IMR-90 (cell line): Measurements from ENCODE around the gene DDX46. TPM values are rescaled to one million over a fixed set of nuclear protein-coding genes. Genes with fewer than 3 reads are reported as not detected.

Experiments used
- ATAC-seq: fragments of 200-7000 bp; cut with Tn5 transposase; 2 replicates; pipeline ENCODE4 v1.9.1; 2020; ENCODE audit warnings: low read depth, mild to moderate bottlenecking, moderate library complexity
- BruUV-seq: library from RNA; stranded (reverse); fragments of 400-500 nt; replicated peaks from 2 replicates; lab custom pipeline; 2021; lab: Mats Ljungman, UMichigan
- CTCF ChIA-PET: fragments of 300-600 bp; formaldehyde crosslinking; extraction: SDS; loops from one replicate; lab custom pipeline; 2021; ENCODE audit warnings: antibody characterized with exemption; lab: Yijun Ruan, JAX
- POLR2A ChIA-PET: fragments of 300-600 bp; sonication (Branson Sonifier 250); formaldehyde crosslinking; loops from one replicate; lab custom pipeline; 2022; ENCODE audit warnings: antibody characterized with exemption; ENCODE audit not compliant: unreplicated experiment; lab: Charles Lee
- DNase-seq: peaks from one replicate; pipeline ENCODE4 v3.0.0; 2013
- H2AFZ ChIP-seq: replicated peaks from 2 replicates; pipeline ENCODE3; 2013; ENCODE audit warnings: low read length, mild to moderate bottlenecking; ENCODE audit not compliant: poor library complexity
- H2AK5ac ChIP-seq: 2 replicates; pipeline ENCODE4 v1.6.1; 2013; ENCODE audit warnings: low read depth, low read length, inconsistent platforms
- H2AK9ac ChIP-seq: replicated peaks from 2 replicates; pipeline ENCODE3; 2013; ENCODE audit warnings: mild to moderate bottlenecking, low read depth, low read length, moderate library complexity; ENCODE audit not compliant: poor library complexity
- H2BK120ac ChIP-seq: 2 replicates; pipeline ENCODE4 v1.6.1; 2013; ENCODE audit warnings: low read depth, low read length, inconsistent platforms
- H2BK15ac ChIP-seq: 3 replicates; pipeline ENCODE4 v1.6.1; 2013; ENCODE audit warnings: low read depth, low read length, inconsistent platforms
- H2BK20ac ChIP-seq: 2 replicates; pipeline ENCODE4 v1.6.1; 2013; ENCODE audit warnings: low read depth, mild to moderate bottlenecking, inconsistent platforms, low read length, moderate library complexity
- H2BK5ac ChIP-seq: 2 replicates; pipeline ENCODE4 v1.6.1; 2013; ENCODE audit warnings: mild to moderate bottlenecking, low read depth, low read length, inconsistent platforms; ENCODE audit not compliant: poor library complexity, severe bottlenecking
- H3K14ac ChIP-seq: replicated peaks from 2 replicates; pipeline ENCODE4 v1.6.1; 2013; ENCODE audit warnings: low read depth, low read length, inconsistent platforms
- H3K18ac ChIP-seq: 2 replicates; pipeline ENCODE4 v1.6.1; 2013; ENCODE audit warnings: low read depth, low read length, control low read depth
- H3K23ac ChIP-seq: 2 replicates; pipeline ENCODE4 v1.6.1; 2013; ENCODE audit warnings: low read depth, low read length, inconsistent platforms
- H3K27ac ChIP-seq: 2 replicates; pipeline ENCODE4 v1.5.1; 2013; ENCODE audit warnings: mild to moderate bottlenecking, control low read depth, low read length; ENCODE audit not compliant: insufficient read depth
- H3K27me3 ChIP-seq: 2 replicates; pipeline ENCODE4 v1.6.1; 2013; ENCODE audit warnings: low read length; ENCODE audit not compliant: control insufficient read depth, insufficient read depth
- H3K36me3 ChIP-seq: 2 replicates; pipeline ENCODE4 v1.6.1; 2013; ENCODE audit warnings: low read length, mixed read lengths; ENCODE audit not compliant: control insufficient read depth, insufficient read depth
- H3K4ac ChIP-seq: 2 replicates; pipeline ENCODE4 v1.6.1; 2013; ENCODE audit warnings: low read depth, low read length, inconsistent platforms
- H3K4me1 ChIP-seq: 2 replicates; pipeline ENCODE4 v1.6.1; 2013; ENCODE audit warnings: low read length, mixed read lengths; ENCODE audit not compliant: control insufficient read depth, insufficient read depth
- H3K4me2 ChIP-seq: 2 replicates; pipeline ENCODE4 v1.6.1; 2013; ENCODE audit warnings: low read depth, mild to moderate bottlenecking, control low read depth, low read length, moderate library complexity
- H3K4me3 ChIP-seq: 2 replicates; pipeline ENCODE4 v1.5.1; 2013; ENCODE audit warnings: low read depth, mild to moderate bottlenecking, control low read depth, low read length, moderate library complexity; ENCODE audit not compliant: insufficient read depth
- H3K56ac ChIP-seq: 2 replicates; pipeline ENCODE4 v1.6.1; 2013; ENCODE audit warnings: low read length, inconsistent platforms; ENCODE audit not compliant: insufficient read depth; ENCODE audit errors: extremely low read depth
- H3K79me1 ChIP-seq, 2 experiments: 2 replicates each; pipeline ENCODE4 v1.6.1; 2013; ENCODE audit warnings: low read length in 2 of 2, inconsistent platforms in 1 of 2, low read depth in 1 of 2
- H3K9ac ChIP-seq: 2 replicates; pipeline ENCODE4 v1.6.1; 2013; ENCODE audit warnings: low read depth, low read length, control low read depth
- H3K9me1 ChIP-seq: 2 replicates; pipeline ENCODE4 v1.6.1; 2013; ENCODE audit warnings: low read length, inconsistent platforms; ENCODE audit not compliant: insufficient read depth
- H3K9me3 ChIP-seq: 2 replicates; pipeline ENCODE4 v1.6.1; 2013; ENCODE audit warnings: low read length; ENCODE audit not compliant: control insufficient read depth, insufficient read depth
- H4K20me1 ChIP-seq: 2 replicates; pipeline ENCODE4 v1.6.1; 2013; ENCODE audit warnings: low read length, inconsistent platforms; ENCODE audit not compliant: insufficient read depth
- H4K5ac ChIP-seq: 2 replicates; pipeline ENCODE4 v1.6.1; 2013; ENCODE audit warnings: mild to moderate bottlenecking, low read depth, low read length, control low read depth
- H4K8ac ChIP-seq, 2 experiments: 2 replicates each; pipeline ENCODE4 v1.6.1; 2013; ENCODE audit warnings: low read depth in 2 of 2, low read length in 2 of 2, control low read depth in 1 of 2, inconsistent platforms in 1 of 2
- H4K91ac ChIP-seq: 2 replicates; pipeline ENCODE4 v1.6.1; 2013; ENCODE audit warnings: low read depth, low read length, inconsistent platforms; ENCODE audit not compliant: insufficient read depth
- BHLHE40 ChIP-seq: fragments of 150-350 bp; IDR thresholded peaks from 2 replicates; pipeline ENCODE4 v1.6.1; 2016; ENCODE audit warnings: mild to moderate bottlenecking, low read depth, low read length
- CHD1 ChIP-seq: IDR thresholded peaks from 2 replicates; pipeline ENCODE4 v1.6.1; 2012; ENCODE audit warnings: low read depth, low read length, improper control_type of control experiment
- POLR2A ChIP-seq: IDR thresholded peaks from 2 replicates; pipeline ENCODE4 v1.6.1; 2012; ENCODE audit warnings: mild to moderate bottlenecking, low read depth, low read length
- RCOR1 ChIP-seq: IDR thresholded peaks from 2 replicates; pipeline ENCODE4 v1.6.1; 2012; ENCODE audit warnings: mild to moderate bottlenecking, low read length, improper control_type of control experiment; ENCODE audit not compliant: insufficient replicate concordance
- SMC3 ChIP-seq: fragments of 150-350 bp; IDR thresholded peaks from 2 replicates; pipeline ENCODE4 v1.6.1; 2016; ENCODE audit warnings: low read depth, mild to moderate bottlenecking, antibody characterized with exemption, low read length, moderate library complexity
- WGBS, 2 experiments: methylation state at CpG; one replicate each; pipeline versions ENCODE4 v1.1.5 to v1.1.7; 2013; ENCODE audit warnings: missing lambda C conversion rate in 2 of 2; ENCODE audit not compliant: insufficient read length in 1 of 2; ENCODE audit errors: extremely low coverage in 2 of 2; 5-methylcytosine and 5-hydroxymethylcytosine counted together
- dilution Hi-C: fragments of 300-500 bp; cut with HindIII; formaldehyde crosslinking; loops from one replicate; pipeline ENCODE4 v1.14.3; 2018; ENCODE audit warnings: low sequenced_read_pairs; ENCODE audit not compliant: unreplicated experiment
- in situ Hi-C: fragments of 300-500 bp; cut with MboI; formaldehyde crosslinking; loops from 3 replicates; pipeline ENCODE4 v1.14.3; 2019; ENCODE audit warnings: low sequenced_read_pairs, inconsistent platforms, mixed read lengths
- intact Hi-C: fragments of 100-400 bp; cut with micrococcal nuclease; formaldehyde crosslinking; loops from 2 replicates; pipeline ENCODE4 v1.10.0; 2022
- polyA plus RNA-seq, 3 experiments: library from polyadenylated mRNA; depleted of rRNA; stranded (reverse); fragments of >200 nt; gene quantifications; 2 replicates each; pipeline ENCODE4 v1.2.3, GENCODE V29; 2012; ENCODE audit warnings: low replicate concordance in 1 of 3
- total RNA-seq: library from RNA; depleted of rRNA; stranded (reverse); fragments of >200 nt; gene quantifications from 2 replicates; pipeline ENCODE4 v1.2.3, GENCODE V29; 2012
- TF ChIP-seq, protein P1 (sequence below): conservative IDR thresholded peaks from 2 replicates; pipeline ENCODE4 v1.5.1; 2012; ENCODE audit warnings: mild to moderate bottlenecking, low read depth, low read length, improper control_type of control experiment
- TF ChIP-seq, protein P2 (sequence below): fragments of 150-350 bp; IDR thresholded peaks from 2 replicates; pipeline ENCODE4 v1.6.1; 2016; ENCODE audit warnings: low read depth, mild to moderate bottlenecking, low read length, moderate library complexity, borderline replicate concordance

The DDX46 gene
- total and polyA plus RNA-seq, 2 of the 4 experiments (the other 2 are of a cell fraction), result 22.5 to 26.0 TPM

DNA sequence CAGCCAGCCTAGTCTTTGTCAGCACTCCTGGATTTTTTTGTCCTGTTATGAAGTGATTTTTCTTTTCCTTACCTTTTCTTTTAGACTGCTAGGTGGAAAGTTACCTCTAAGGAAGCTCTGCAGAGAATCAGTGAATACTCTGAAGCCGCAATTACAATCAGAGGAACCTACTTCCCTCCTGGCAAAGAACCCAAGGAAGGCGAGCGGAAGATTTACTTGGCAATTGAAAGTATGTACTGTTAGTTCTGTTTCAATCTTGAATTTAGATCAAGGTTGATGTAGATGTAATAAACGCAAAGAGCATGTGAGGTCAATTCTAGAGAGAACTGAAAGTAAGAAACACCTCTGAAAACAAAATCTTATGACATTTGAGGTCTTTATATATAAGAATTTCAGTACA, 60.2 kb downstream of the DDX46 start:
- no peak overlapping the region for H3K56ac ChIP-seq
- H4K91ac ChIP-seq, result no peak overlapping the region
- no peak overlapping the region for H2BK15ac ChIP-seq
- 0 out of 2 replicates have a peak, but pooled peaks cover 4% of the 10 kb centered on the region for H3K9me1 ChIP-seq
- no peak overlapping the region for H2BK5ac ChIP-seq
- no peak overlapping the region for H4K8ac ChIP-seq
- no peaks in the 10 kb centered on the region for H4K20me1 ChIP-seq
- H3K9ac ChIP-seq, result no peak overlapping the region
- peaks cover 0 to 7% of the 10 kb centered on the region in 2 experiments; a peak in 1 of 4 replicates for H3K79me1 ChIP-seq
- no peak overlapping the region for H4K5ac ChIP-seq
- intact Hi-C loops, result no loop called here
- H2BK120ac ChIP-seq, result no peak overlapping the region
- H3K4ac ChIP-seq, result no peak overlapping the region
- ChIA-PET POLR2A (no interaction called here), CTCF (no interaction called here)
- H3K23ac ChIP-seq, result no peak overlapping the region
- H3K27ac ChIP-seq, result no peak overlapping the region
- no peak overlapping the region for H2BK20ac ChIP-seq
- ATAC-seq (no peak), DNase-seq (no peak)
- no peak overlapping the region for H3K4me2 ChIP-seq
- no peak overlapping the region for H3K14ac ChIP-seq
- no peak overlapping the region for H2AK5ac ChIP-seq
- no peak overlapping the region for H3K18ac ChIP-seq
- no peak overlapping the region for H3K4me3 ChIP-seq
- H2AFZ ChIP-seq, result no peak overlapping the region
- in situ Hi-C loops, result no loop called here
- TF ChIP-seq POLR2A (no peak), SMC3 (no peak), RCOR1 (no peak), CHD1 (no peak), BHLHE40 (no peak)
- TF ChIP-seq, protein P1, sequence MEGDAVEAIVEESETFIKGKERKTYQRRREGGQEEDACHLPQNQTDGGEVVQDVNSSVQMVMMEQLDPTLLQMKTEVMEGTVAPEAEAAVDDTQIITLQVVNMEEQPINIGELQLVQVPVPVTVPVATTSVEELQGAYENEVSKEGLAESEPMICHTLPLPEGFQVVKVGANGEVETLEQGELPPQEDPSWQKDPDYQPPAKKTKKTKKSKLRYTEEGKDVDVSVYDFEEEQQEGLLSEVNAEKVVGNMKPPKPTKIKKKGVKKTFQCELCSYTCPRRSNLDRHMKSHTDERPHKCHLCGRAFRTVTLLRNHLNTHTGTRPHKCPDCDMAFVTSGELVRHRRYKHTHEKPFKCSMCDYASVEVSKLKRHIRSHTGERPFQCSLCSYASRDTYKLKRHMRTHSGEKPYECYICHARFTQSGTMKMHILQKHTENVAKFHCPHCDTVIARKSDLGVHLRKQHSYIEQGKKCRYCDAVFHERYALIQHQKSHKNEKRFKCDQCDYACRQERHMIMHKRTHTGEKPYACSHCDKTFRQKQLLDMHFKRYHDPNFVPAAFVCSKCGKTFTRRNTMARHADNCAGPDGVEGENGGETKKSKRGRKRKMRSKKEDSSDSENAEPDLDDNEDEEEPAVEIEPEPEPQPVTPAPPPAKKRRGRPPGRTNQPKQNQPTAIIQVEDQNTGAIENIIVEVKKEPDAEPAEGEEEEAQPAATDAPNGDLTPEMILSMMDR, result no peak
- TF ChIP-seq, protein P2, sequence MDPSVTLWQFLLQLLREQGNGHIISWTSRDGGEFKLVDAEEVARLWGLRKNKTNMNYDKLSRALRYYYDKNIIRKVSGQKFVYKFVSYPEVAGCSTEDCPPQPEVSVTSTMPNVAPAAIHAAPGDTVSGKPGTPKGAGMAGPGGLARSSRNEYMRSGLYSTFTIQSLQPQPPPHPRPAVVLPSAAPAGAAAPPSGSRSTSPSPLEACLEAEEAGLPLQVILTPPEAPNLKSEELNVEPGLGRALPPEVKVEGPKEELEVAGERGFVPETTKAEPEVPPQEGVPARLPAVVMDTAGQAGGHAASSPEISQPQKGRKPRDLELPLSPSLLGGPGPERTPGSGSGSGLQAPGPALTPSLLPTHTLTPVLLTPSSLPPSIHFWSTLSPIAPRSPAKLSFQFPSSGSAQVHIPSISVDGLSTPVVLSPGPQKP, result no peak
- WGBS, 2 experiments, result no CpG with 5 or more reads among the region's 4 CpGs
- H3K27me3 ChIP-seq, result no peaks in the 10 kb centered on the region
- no TSS peak for BruUV-seq
- H3K36me3 ChIP-seq, result peaks cover 41% of the 10 kb centered on the region
- no peaks in the 10 kb centered on the region for H3K4me1 ChIP-seq
- dilution Hi-C loops, result no loop called here
- no peak overlapping the region for H2AK9ac ChIP-seq
- no peaks in the 10 kb centered on the region for H3K9me3 ChIP-seq
